NT2/D1 (cell line): ENCODE measurements around the gene ZFAND5.

ENCODE experiments used
- YY1 ChIP-seq: IDR thresholded peaks from 2 replicates; pipeline ENCODE4 v1.6.1; 2011; ENCODE audit not compliant: insufficient read length, insufficient read depth
- ZNF274 ChIP-seq: IDR thresholded peaks from 2 replicates; pipeline ENCODE4 v1.6.1; 2011; ENCODE audit warnings: mild to moderate bottlenecking, low read depth, low read length

DNA sequence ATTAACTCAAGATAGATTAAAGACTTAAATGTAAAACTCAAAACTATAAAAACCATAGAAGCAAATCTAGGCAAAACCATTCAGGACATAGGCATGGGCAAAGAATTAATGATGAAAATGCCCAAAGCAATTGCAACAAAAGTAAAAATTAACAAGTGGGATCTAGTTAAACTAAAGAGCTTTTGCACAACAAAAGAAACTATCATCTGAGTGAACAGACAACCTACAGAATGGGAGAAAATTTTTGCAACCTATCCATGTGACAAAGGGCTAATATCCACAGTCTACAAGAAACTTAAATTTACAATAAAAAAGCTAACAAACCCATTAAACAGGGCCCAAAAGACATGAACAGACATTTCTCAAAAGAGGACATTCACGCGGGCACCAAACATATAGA lies 34.4 kb upstream of the ZFAND5 start:
- TF ChIP-seq ZNF274, result no peak
- no peak for TF ChIP-seq YY1
